GM12878 (cell line): ENCODE data around the gene FKBP9.

Experiments
- CREM ChIP-seq: IDR thresholded peaks from 2 replicates; pipeline ENCODE4 v1.6.1; 2014; ENCODE audit warnings: antibody characterized with exemption, low read depth
- CTCF ChIP-seq, 3 experiments: IDR thresholded peaks in 2 of 3; conservative IDR thresholded peaks in 1 of 3; 2 replicates each; pipeline ENCODE4 v1.5.1; 2011; ENCODE audit warnings: low read depth in 3 of 3, low read length in 3 of 3, mild to moderate bottlenecking in 3 of 3, control low read depth in 2 of 3, moderate library complexity in 2 of 3, inconsistent platforms in 1 of 3, mixed read lengths in 1 of 3; ENCODE audit not compliant: control insufficient read depth in 2 of 3, insufficient read depth in 1 of 3; ENCODE audit errors: extremely low read depth in 1 of 3
- EGR1 ChIP-seq, 2 experiments: IDR thresholded peaks; 1 replicate in 1 of 2; 2 replicates in 1 of 2; pipeline ENCODE4 v1.6.1; 2011 to 2012; ENCODE audit warnings: low read depth in 2 of 2, low read length in 2 of 2, borderline replicate concordance in 1 of 2, mild to moderate bottlenecking in 1 of 2, moderate library complexity in 1 of 2
- MXI1 ChIP-seq: fragments of 150-350 bp; IDR thresholded peaks from 2 replicates; pipeline ENCODE4 v1.6.1; 2011; ENCODE audit warnings: low read depth, mild to moderate bottlenecking, inconsistent platforms, low read length, improper control_type of control experiment
- MYC ChIP-seq: IDR thresholded peaks from 2 replicates; pipeline ENCODE4 v1.6.1; 2011; ENCODE audit warnings: mild to moderate bottlenecking, low read length, moderate library complexity, inconsistent platforms; ENCODE audit not compliant: insufficient read depth, insufficient replicate concordance, insufficient read length, severe bottlenecking

- TF ChIP-seq CREM (no peak), CTCF (IDR thresholded peaks at IDR 0.05 in 2 of 3, conservative IDR thresholded peaks at IDR 0.05 in 1 of 3; ENCODE audit: control insufficient read depth in 2 of 3, extremely low read depth in 1 of 3, insufficient read depth in 1 of 3, low read depth in 3 of 3, low read length in 3 of 3) (peak; percentile 50 to 62 (median 58)), MYC (no peak), EGR1 (IDR thresholded peaks at IDR 0.05; ENCODE audit: borderline replicate concordance in 1 of 2, low read depth in 2 of 2, low read length in 2 of 2) (no peak), MXI1 (no peak)
These were observed 93.5 kb downstream of the FKBP9 start for GRCh38 chr7:33050535-33051318.
